HG02610 (cell line): ENCODE data around the gene KLK3.
"Not testable (repeated sequence)": the region's sequence is repeated elsewhere in the genome, so short reads cannot be mapped to it uniquely, and the experiment has no call there.

Experiments used
- ATAC-seq: cut with Tn5 transposase; IDR thresholded peaks from one replicate; pipeline ENCODE4 v1.9.1; 2021; ENCODE audit warnings: mild to moderate bottlenecking, moderate library complexity; ENCODE audit not compliant: unreplicated experiment

The KLK3 gene

GRCh38 chr19:50854636-50855410 is at the start of gene KLK3:
Gene KLK3, plus strand, starts transcription at chr19:50854915. Its CDS starts 41 bp downstream, at chr19:50854956.
- ATAC-seq = no peak

GRCh38 chr19:50808856-50809255 is 45.9 kb upstream of the KLK3 start:
- no peak for ATAC-seq

GRCh38 chr19:50811622-50812238 is 43.0 kb upstream of the KLK3 start:
- not testable (repeated sequence) for ATAC-seq

GRCh38 chr19:50812474-50812873 is 42.2 kb upstream of the KLK3 start:
- no peak for ATAC-seq

- ATAC-seq = no peak
These were observed 39.8 kb upstream of the KLK3 start for GRCh38 chr19:50814883-50815282.

GRCh38 chr19:50815439-50815838 is 39.3 kb upstream of the KLK3 start:
- ATAC-seq = no peak

GRCh38 chr19:50817941-50818858 is 36.5 kb upstream of the KLK3 start:
- ATAC-seq = peak; percentile 52

GRCh38 chr19:50818859-50819472 is 35.7 kb upstream of the KLK3 start:
- no peak for ATAC-seq

- ATAC-seq = no peak
These were observed 35.1 kb upstream of the KLK3 start for GRCh38 chr19:50819636-50820035.

GRCh38 chr19:50820086-50820485 is 34.6 kb upstream of the KLK3 start:
- no peak for ATAC-seq

GRCh38 chr19:50820549-50821247 is 34.0 kb upstream of the KLK3 start:
- ATAC-seq = no peak

- ATAC-seq = no peak
These were observed 33.5 kb upstream of the KLK3 start for GRCh38 chr19:50821248-50821612.

GRCh38 chr19:50821622-50822021 is 33.1 kb upstream of the KLK3 start:
- no peak for ATAC-seq

- ATAC-seq = no peak
These were observed 32.0 kb upstream of the KLK3 start for GRCh38 chr19:50822661-50823208.

GRCh38 chr19:50823389-50824042 is 31.2 kb upstream of the KLK3 start, which contains the start of gene KLK1:
Gene KLK1, minus strand, starts transcription at chr19:50823787. Its CDS starts 39 bp downstream, at chr19:50823748.
- no peak for ATAC-seq

GRCh38 chr19:50826492-50827240 is 28.0 kb upstream of the KLK3 start:
- no peak for ATAC-seq

- ATAC-seq = no peak
These were observed 27.2 kb upstream of the KLK3 start for GRCh38 chr19:50827476-50827875.

- ATAC-seq = no peak
These were observed 24.9 kb upstream of the KLK3 start for GRCh38 chr19:50829801-50830200.
